GM13977 (cell line): ENCODE results near the gene IGFBPL1.

Experiments
- DNase-seq: peaks from one replicate; pipeline ENCODE4 v3.0.0; 2012; ENCODE audit warnings: low spot score
- in situ Hi-C: fragments of 300-500 bp; cut with MboI; formaldehyde crosslinking; loops from one replicate; pipeline ENCODE4 v1.12.0; 2022; ENCODE audit warnings: low sequenced_read_pairs, low pct_unique_long_range_greater_than_20kb, mixed read lengths, inconsistent platforms; ENCODE audit not compliant: unreplicated experiment
- TF ChIP-seq, protein P1 (sequence below): IDR thresholded peaks from 2 replicates; pipeline ENCODE4 v1.5.1; 2012; ENCODE audit warnings: mild to moderate bottlenecking, control low read depth; ENCODE audit not compliant: insufficient read depth; ENCODE audit errors: extremely low read depth, missing control alignments

Gene IGFBPL1

DNA sequence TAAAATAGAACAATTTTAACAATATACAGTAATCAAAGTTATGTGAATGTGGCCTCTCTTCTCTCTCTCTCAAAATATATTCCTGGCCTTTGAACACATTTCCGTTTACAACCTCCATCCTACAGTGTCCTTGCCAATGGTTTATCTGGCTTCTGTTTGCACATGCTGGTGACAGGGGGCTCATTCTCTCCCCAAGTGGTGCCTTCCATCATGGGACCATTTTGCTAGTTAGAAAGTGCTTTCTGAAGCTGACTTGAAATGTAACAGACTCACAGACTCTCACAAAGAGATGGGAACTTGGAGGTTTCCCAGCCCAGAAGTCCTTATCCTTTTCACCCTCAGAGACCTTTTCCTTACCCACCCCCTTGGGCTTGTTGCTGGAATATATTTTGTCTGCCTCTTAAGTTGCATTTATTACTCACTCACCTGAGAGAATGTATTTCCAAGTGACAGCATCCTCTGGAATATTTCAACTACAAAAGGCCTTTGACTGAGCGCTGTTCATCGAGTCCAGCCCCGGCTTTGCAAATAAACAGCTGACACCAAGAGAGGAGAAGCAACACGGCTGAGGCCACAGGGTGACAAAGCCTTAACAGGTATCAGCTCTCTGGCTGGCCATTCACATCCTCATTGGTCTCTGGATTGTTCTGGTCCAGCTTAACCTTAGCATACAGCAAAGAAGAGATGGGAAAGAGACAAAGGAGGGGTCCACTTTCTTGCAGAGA, 49.2 kb downstream of the IGFBPL1 start:
- DNase-seq, result no peak
- TF ChIP-seq, protein P1, sequence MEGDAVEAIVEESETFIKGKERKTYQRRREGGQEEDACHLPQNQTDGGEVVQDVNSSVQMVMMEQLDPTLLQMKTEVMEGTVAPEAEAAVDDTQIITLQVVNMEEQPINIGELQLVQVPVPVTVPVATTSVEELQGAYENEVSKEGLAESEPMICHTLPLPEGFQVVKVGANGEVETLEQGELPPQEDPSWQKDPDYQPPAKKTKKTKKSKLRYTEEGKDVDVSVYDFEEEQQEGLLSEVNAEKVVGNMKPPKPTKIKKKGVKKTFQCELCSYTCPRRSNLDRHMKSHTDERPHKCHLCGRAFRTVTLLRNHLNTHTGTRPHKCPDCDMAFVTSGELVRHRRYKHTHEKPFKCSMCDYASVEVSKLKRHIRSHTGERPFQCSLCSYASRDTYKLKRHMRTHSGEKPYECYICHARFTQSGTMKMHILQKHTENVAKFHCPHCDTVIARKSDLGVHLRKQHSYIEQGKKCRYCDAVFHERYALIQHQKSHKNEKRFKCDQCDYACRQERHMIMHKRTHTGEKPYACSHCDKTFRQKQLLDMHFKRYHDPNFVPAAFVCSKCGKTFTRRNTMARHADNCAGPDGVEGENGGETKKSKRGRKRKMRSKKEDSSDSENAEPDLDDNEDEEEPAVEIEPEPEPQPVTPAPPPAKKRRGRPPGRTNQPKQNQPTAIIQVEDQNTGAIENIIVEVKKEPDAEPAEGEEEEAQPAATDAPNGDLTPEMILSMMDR, result no peak
- in situ Hi-C loops, result loop anchor here (25.0 kb wide), 1 partner anchor 288 kb away; no protein-coding TSS in a partner anchor

DNA sequence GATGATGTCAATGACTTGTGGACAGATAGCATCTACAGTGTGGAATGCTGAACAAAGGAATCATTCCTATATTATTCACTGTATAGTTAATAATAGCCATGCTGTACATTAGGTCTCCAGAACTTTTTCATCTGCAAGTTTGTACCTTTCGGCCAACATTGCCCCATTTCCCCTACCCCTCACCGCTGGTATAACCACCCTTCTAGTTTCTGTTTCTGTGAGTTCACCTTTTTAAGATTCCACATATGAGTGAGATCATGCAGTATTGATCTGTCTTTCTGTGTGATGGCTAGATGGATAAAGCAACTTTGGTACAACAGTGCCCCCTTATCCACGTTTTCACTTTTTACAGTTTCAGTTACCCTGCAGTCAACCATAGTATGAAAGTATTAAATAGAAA, 50.6 kb downstream of the IGFBPL1 start:
- DNase-seq, result no peak
- in situ Hi-C loops, result loop anchor here (25.0 kb wide), 1 partner anchor 286 kb away; no protein-coding TSS in a partner anchor
- TF ChIP-seq, protein P1, result no peak

DNA sequence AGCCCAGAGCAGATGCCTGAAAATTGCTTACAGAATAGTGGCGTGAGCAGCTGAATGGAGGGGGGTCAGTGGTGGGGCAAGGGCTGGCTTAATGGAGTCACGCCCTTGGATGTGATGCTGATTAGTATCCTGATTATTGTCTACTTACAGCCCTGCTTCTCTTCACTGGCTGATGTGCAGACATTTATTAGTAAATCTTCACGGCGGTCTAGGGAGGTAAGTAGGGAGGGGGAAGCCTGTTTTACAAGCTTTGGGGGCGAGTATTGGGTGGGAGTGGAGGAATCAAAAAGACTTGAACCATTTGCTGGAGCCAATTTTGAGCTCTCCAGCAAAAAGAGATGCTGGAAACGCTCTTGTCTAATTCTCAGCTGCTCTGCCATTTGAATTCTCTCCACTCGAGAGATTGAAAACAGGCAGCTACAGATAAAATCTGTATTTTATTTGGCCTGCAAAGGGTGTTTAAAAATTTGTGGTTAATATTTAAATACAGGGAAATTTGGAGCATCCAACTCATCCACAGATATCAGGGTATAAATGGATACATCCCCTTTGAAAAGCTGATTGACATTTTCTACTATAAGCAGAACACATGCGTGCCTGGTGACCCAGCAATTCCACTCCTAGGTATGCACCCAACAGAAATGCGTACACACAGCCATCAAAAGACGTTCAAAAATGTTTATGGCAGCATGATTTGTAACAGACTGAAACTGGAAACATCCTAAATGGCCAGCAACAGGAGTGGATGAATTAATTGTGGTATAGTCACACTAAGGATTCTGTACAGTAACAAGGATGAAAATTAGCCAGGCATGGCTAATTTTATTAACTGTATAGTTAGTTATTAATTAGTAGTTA, 51.3 kb downstream of the IGFBPL1 start:
- TF ChIP-seq, protein P1, result no peak
- no peak for DNase-seq
- in situ Hi-C loops, result loop anchor here (25.0 kb wide), 1 partner anchor 286 kb away; no protein-coding TSS in a partner anchor

DNA sequence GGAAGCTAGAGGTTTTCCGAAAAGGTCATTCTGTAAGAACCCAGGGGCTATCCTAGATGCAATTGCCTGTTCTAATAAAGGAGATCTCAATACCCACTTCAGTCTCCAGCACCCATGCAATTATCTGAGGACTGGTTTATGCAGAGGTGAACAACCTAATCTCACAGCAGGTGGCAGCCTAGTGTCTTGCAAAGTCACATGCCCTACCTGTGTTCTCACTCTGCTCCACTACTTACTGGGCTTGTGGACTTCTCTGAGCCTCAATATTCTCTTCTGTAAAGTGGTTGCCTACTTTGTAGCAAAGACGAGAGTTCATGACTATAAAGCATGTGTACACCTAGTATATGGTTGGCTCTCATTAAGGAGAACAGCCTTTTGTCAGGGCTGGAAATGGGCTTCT, 52.8 kb downstream of the IGFBPL1 start:
- in situ Hi-C loops, result loop anchor here (25.0 kb wide), 1 partner anchor 284 kb away; no protein-coding TSS in a partner anchor
- peak; percentile 75 for DNase-seq
- TF ChIP-seq, protein P1, result peak; percentile 62

DNA sequence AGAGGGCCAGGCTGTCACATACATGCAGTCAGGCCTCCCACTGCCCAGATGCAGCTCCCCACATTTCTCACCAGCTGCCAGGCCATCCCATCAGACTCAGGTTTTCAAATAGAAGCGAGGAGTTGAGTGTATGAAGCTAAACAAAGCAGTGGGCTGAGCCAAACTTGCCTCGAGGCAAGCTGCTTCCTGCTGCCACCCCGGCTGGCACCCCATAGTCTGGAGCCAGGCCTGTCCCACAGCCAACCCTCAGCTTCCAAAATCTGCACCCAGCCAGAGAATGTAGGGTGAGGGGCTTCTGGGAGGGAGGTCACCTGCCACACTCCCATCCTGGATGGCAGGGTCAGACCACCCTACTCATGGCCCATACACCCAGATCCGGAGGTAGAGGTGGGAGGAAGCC, 54.1 kb downstream of the IGFBPL1 start:
- TF ChIP-seq, protein P1, result no peak
- in situ Hi-C loops, result loop anchor here (25.0 kb wide), 1 partner anchor 283 kb away; no protein-coding TSS in a partner anchor
- DNase-seq, result no peak

DNA sequence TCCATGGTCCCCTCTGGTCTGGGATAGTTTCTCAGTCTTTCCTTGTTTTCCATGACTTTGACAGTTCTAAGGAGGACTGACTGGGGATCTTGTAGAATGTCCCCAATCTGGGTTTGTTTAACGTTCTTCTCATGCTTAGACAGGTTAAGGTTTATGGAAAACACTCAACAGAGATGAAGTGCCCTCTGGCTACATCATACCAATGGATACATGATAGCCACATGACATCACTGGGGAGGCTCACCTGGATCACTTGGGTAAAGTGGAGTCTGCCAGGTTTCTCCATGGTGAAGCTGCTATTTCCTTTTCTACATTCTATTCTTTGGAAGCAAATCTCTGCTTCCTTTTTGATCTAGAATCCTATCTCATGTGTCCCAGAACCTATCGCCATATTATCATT, 55.5 kb downstream of the IGFBPL1 start:
- DNase-seq, result no peak
- in situ Hi-C loops, result loop anchor here (10.0 to 25.0 kb wide), 2 partner anchors 281 to 454 kb away; no protein-coding TSS in a partner anchor
- TF ChIP-seq, protein P1, result no peak
